ENCODE measurements around the gene ABL2.
"Not testable (repeated sequence)": the region's sequence is repeated elsewhere in the genome, so short reads cannot be mapped to it uniquely, and the experiment has no call there.

ABL2 gene

GRCh38 chr1:179137617-179138255 lies 91.7 kb downstream of the ABL2 start:
- Histone ChIP-seq H3K4me3 (ENCODE audit: low read length) (no peak overlapping the region), H3K4me1 (ENCODE audit: control insufficient read depth, low read length) (peaks cover 1% of the 10 kb centered on the region; the same call in 1 of the 2 replicates), H3K79me2 (ENCODE audit: control insufficient read depth, low read length) (peaks cover 14% of the 10 kb centered on the region), H3K4me2 (ENCODE audit: low read length) (no peak overlapping the region), H4K20me1 (ENCODE audit: control insufficient read depth, insufficient read depth, low read depth, low read length) (no peaks in the 10 kb centered on the region), H3K9me2 (replicated peaks; ENCODE audit: control insufficient read depth, low read length) (no peaks in the 10 kb centered on the region), H3K36me3 (ENCODE audit: control insufficient read depth, low read length) (no peaks in the 10 kb centered on the region), H3K27me3 (ENCODE audit: control insufficient read depth, low read length) (no peaks in the 10 kb centered on the region), H3K9me3 (ENCODE audit: control insufficient read depth, insufficient read depth, low read length) (no peaks in the 10 kb centered on the region), H3F3A (ENCODE audit: control insufficient read depth, insufficient read depth) (0 out of 2 replicates have a peak, but pooled peaks cover under 1% of the 10 kb centered on the region), H3K27ac (ENCODE audit: low read depth, low read length) (no peak overlapping the region)
- no peak for TF ChIP-seq EZH2phosphoT487 (IDR thresholded peaks at IDR 0.05; ENCODE audit: borderline replicate concordance, low read length)
- TF ChIP-seq CTCF (IDR thresholded peaks at IDR 0.05; ENCODE audit: low read depth, low read length, poor library complexity, severe bottlenecking) = no peak

- H3F3A ChIP-seq (ENCODE audit: control insufficient read depth, insufficient read depth); H3K9me2 ChIP-seq (replicated peaks; ENCODE audit: control insufficient read depth, low read length); H3K9me3 ChIP-seq (ENCODE audit: control insufficient read depth, insufficient read depth, low read length); H3K36me3 ChIP-seq (ENCODE audit: control insufficient read depth, low read length); H3K4me2 ChIP-seq (ENCODE audit: low read length); H4K20me1 ChIP-seq (ENCODE audit: control insufficient read depth, insufficient read depth, low read depth, low read length); H3K4me3 ChIP-seq (ENCODE audit: low read length); H3K4me1 ChIP-seq (ENCODE audit: control insufficient read depth, low read length); H3K27ac ChIP-seq (ENCODE audit: low read depth, low read length); H3K27me3 ChIP-seq (ENCODE audit: control insufficient read depth, low read length): not testable (repeated sequence)
- peaks cover 14% of the 10 kb centered on the region for H3K79me2 ChIP-seq (ENCODE audit: control insufficient read depth, low read length)
These were observed 93.8 kb downstream of the ABL2 start for GRCh38 chr1:179135707-179136106.

- H3K36me3 ChIP-seq (ENCODE audit: control insufficient read depth, low read length); H3F3A ChIP-seq (ENCODE audit: control insufficient read depth, insufficient read depth); H3K27me3 ChIP-seq (ENCODE audit: control insufficient read depth, low read length); H4K20me1 ChIP-seq (ENCODE audit: control insufficient read depth, insufficient read depth, low read depth, low read length); H3K4me3 ChIP-seq (ENCODE audit: low read length); H3K9me2 ChIP-seq (replicated peaks; ENCODE audit: control insufficient read depth, low read length); H3K27ac ChIP-seq (ENCODE audit: low read depth, low read length); H3K4me2 ChIP-seq (ENCODE audit: low read length); H3K9me3 ChIP-seq (ENCODE audit: control insufficient read depth, insufficient read depth, low read length); H3K4me1 ChIP-seq (ENCODE audit: control insufficient read depth, low read length): not testable (repeated sequence)
- peaks cover 14% of the 10 kb centered on the region for H3K79me2 ChIP-seq (ENCODE audit: control insufficient read depth, low read length)
These were observed 94.3 kb downstream of the ABL2 start for GRCh38 chr1:179135168-179135567.

GRCh38 chr1:179129702-179130473 lies 99.6 kb downstream of the ABL2 start:
- TF ChIP-seq CTCF (IDR thresholded peaks at IDR 0.05; ENCODE audit: low read depth, low read length, poor library complexity, severe bottlenecking) (no peak), EZH2phosphoT487 (IDR thresholded peaks at IDR 0.05; ENCODE audit: borderline replicate concordance, low read length) (no peak)
- H3K79me2 ChIP-seq (ENCODE audit: control insufficient read depth, low read length) = no peaks in the 10 kb centered on the region
- H3K27ac ChIP-seq (ENCODE audit: low read depth, low read length) = no peak overlapping the region
- peak overlapping the region; percentile 83 for H3K4me2 ChIP-seq (ENCODE audit: low read length)
- peaks cover 16% of the 10 kb centered on the region for H3K36me3 ChIP-seq (ENCODE audit: control insufficient read depth, low read length)
- H3K9me2 ChIP-seq (replicated peaks; ENCODE audit: control insufficient read depth, low read length) = no peaks in the 10 kb centered on the region
- H3K9me3 ChIP-seq (ENCODE audit: control insufficient read depth, insufficient read depth, low read length) = no peaks in the 10 kb centered on the region
- H4K20me1 ChIP-seq (ENCODE audit: control insufficient read depth, insufficient read depth, low read depth, low read length) = no peaks in the 10 kb centered on the region
- H3K4me1 ChIP-seq (ENCODE audit: control insufficient read depth, low read length) = peaks cover 20% of the 10 kb centered on the region
- no peaks in the 10 kb centered on the region for H3F3A ChIP-seq (ENCODE audit: control insufficient read depth, insufficient read depth)
- H3K27me3 ChIP-seq (ENCODE audit: control insufficient read depth, low read length) = no peaks in the 10 kb centered on the region
- peak overlapping the region; percentile 64 for H3K4me3 ChIP-seq (ENCODE audit: low read length)
